GM06990 (cell line): ENCODE measurements around the gene OR2V1.
"Not testable (repeated sequence)": the region's sequence is repeated elsewhere in the genome, so short reads cannot be mapped to it uniquely, and the experiment has no call there.

Experiments
- DNase-seq: peaks from one replicate; pipeline ENCODE4 v3.0.0-alpha.2; 2011; ENCODE audit not compliant: insufficient read length; ENCODE audit errors: extremely low read depth
- H3K27me3 ChIP-seq: replicated peaks from 2 replicates; pipeline ENCODE4 v1.6.0; 2011; ENCODE audit warnings: low read length; ENCODE audit not compliant: control insufficient read depth, insufficient read depth
- H3K36me3 ChIP-seq: 2 replicates; pipeline ENCODE4 v1.5.1; 2011; ENCODE audit warnings: low read length; ENCODE audit not compliant: control insufficient read depth, insufficient read depth
- H3K4me3 ChIP-seq: replicated peaks from 2 replicates; pipeline ENCODE4 v1.5.1; 2011; ENCODE audit warnings: low read depth, mild to moderate bottlenecking, control low read depth, low read length
- TF ChIP-seq, protein P1 (sequence below): IDR thresholded peaks from 2 replicates; pipeline ENCODE4 v1.5.1; 2011; ENCODE audit warnings: low read length, control low read depth, mild to moderate bottlenecking, inconsistent platforms; ENCODE audit not compliant: insufficient read depth, poor library complexity, severe bottlenecking

Gene OR2V1

GRCh38 chr5:181133083-181133482 lies 2.1 kb upstream of the OR2V1 start:
- no peak overlapping the region for H3K4me3 ChIP-seq
- DNase-seq = no peak
- H3K36me3 ChIP-seq = no peaks in the 10 kb centered on the region
- TF ChIP-seq, protein P1, sequence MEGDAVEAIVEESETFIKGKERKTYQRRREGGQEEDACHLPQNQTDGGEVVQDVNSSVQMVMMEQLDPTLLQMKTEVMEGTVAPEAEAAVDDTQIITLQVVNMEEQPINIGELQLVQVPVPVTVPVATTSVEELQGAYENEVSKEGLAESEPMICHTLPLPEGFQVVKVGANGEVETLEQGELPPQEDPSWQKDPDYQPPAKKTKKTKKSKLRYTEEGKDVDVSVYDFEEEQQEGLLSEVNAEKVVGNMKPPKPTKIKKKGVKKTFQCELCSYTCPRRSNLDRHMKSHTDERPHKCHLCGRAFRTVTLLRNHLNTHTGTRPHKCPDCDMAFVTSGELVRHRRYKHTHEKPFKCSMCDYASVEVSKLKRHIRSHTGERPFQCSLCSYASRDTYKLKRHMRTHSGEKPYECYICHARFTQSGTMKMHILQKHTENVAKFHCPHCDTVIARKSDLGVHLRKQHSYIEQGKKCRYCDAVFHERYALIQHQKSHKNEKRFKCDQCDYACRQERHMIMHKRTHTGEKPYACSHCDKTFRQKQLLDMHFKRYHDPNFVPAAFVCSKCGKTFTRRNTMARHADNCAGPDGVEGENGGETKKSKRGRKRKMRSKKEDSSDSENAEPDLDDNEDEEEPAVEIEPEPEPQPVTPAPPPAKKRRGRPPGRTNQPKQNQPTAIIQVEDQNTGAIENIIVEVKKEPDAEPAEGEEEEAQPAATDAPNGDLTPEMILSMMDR = no peak
- H3K27me3 ChIP-seq = no peaks in the 10 kb centered on the region; the same call in 1 of the 2 replicates

DNA sequence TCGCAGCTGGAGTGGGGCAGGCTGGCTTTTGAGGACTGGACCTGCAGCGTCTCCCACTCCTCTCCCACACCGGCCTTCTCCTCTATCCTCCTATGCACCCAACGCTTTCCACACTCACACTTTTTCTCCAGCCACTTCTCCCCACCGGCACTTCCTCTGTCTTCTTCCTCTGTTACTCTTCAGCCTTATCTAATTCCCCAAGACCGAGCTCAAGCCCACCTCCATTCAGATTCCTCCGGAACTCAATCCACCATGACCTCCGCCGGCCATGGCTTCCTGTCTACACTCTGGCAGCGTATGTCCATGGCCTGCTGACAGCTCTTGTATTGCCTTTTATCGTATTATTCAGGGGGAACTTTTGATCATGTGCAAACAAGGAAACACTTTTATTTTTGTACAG lies 545 bp upstream of the OR2V1 start:
- no peak overlapping the region for H3K4me3 ChIP-seq
- DNase-seq = no peak
- no peaks in the 10 kb centered on the region for H3K36me3 ChIP-seq
- H3K27me3 ChIP-seq = no peaks in the 10 kb centered on the region; the same call in 1 of the 2 replicates
- TF ChIP-seq, protein P1 = no peak

DNA sequence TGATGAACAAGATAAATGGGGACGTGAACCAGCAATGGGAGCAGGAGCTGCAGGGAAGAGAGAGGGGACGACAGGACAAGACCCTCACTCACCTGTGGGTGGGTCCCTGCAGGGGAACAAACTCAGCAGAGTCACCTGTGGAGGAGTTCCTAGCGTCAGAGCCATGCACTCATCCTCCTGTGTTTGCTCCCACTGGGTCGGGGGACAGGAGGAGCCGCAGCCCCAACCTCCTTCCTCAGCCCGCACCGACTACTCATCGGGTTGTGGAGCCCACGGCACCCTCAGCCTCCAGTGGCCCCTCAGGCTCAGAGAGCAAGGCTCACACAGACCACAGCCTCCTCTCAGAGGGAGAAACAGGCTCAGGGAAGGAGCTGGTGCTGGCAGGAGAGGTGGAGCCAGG lies 888 bp downstream of the OR2V1 start:
- not testable (repeated sequence) for H3K4me3 ChIP-seq, DNase-seq, H3K27me3 ChIP-seq

DNA sequence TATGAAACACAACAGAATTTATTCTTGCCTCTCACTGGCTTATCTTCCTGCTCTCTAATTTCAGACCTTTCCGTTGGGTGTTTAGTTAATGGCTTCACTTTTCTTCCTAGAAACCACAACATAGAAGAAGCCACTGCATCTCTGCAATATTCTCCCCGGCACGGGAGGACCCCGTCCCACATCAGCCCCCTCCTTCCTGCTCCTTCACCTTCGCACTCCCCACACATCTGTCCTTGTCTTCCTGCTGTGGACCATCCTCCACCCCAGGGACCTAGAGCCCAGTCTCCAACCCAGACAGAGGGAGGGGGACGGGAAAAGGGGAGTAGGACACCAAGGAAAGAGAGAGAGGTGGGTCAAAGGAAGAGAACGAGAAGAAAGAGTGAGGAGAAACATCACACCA lies 1.4 kb downstream of the OR2V1 start:
- DNase-seq = no peak
- TF ChIP-seq, protein P1 = no peak
- Histone ChIP-seq H3K4me3 (no peak overlapping the region), H3K36me3 (no peaks in the 10 kb centered on the region), H3K27me3 (no peaks in the 10 kb centered on the region; the same call in 1 of the 2 replicates)

More for the DNA sequence above, 888 bp downstream of the OR2V1 start:
- not testable (repeated sequence) for H3K36me3 ChIP-seq

DNA sequence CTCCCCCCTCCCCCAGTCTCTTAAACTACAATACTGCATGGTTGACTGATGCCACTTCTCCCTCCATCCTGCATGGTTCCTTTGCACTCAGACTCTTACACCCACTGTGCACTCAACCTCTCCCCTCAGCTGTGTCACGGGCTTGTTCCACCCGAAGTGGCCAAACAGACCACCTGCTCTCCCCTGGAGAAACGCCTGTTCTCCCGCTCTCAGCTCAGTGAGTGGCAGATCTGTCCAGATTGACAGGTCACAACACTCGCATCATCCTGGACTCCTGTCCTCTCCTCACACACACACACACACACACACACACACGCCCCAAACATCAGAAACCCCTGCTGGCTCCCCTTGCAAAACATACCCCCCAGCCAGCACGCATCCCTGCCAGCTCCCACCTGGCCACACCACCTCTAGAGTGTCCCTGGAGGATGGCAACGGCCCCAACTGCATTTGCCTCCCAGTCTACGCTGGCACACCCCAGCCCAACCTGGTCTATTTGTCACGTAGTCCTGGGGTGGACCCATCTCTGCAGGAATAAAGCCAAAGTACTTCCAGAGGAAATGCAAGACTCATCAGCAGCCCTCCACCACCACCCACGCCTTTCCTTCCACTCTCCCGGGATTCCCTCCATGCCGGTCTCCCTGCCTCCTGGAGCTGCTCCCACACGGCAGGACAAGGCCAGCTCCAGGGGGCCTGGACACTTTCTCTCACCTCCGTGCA lies 2.9 kb downstream of the OR2V1 start:
- Histone ChIP-seq H3K4me3 (no peak overlapping the region), H3K27me3 (no peaks in the 10 kb centered on the region; the same call in 1 of the 2 replicates), H3K36me3 (no peaks in the 10 kb centered on the region)
- no peak for DNase-seq
- TF ChIP-seq, protein P1 = no peak

DNA sequence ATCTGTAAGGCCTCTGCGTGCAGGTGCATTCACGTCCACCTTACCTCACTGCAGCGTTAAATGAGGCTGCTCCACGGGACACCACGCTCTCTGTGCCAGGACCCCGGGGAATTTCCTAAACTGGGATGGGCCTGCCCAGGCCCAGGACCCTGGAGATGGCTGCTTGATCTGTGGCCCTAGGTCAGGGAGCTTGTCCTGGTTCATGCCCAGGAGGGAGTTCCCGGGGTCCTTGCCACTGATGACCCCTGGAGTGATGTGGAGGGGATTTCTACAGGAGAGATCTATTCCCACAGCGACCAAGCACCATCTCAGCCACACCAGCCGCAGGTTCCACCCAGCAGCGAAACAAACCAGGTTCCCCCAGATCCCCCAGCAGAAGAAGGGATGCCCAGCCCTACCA lies 3.5 kb downstream of the OR2V1 start:
- no peak for DNase-seq

More for the DNA sequence above, 3.5 kb downstream of the OR2V1 start:
- TF ChIP-seq, protein P1 = no peak
- no peaks in the 10 kb centered on the region; the same call in 1 of the 2 replicates for H3K27me3 ChIP-seq
- no peaks in the 10 kb centered on the region for H3K36me3 ChIP-seq
- no peak overlapping the region for H3K4me3 ChIP-seq
